ENCODE measurements around the gene CPED1. TPM values are rescaled to one million over a fixed set of nuclear protein-coding genes. Genes with fewer than 3 reads are reported as not detected.

CPED1 gene
- total RNA-seq = 2.0 and 6.8 TPM in 2 replicates

GRCh38 chr7:120988591-120989256 is at the start of gene CPED1:
CPED1 (plus strand) TSS chr7:120988711; CDS start chr7:120989622, 911 bp downstream.

DNA sequence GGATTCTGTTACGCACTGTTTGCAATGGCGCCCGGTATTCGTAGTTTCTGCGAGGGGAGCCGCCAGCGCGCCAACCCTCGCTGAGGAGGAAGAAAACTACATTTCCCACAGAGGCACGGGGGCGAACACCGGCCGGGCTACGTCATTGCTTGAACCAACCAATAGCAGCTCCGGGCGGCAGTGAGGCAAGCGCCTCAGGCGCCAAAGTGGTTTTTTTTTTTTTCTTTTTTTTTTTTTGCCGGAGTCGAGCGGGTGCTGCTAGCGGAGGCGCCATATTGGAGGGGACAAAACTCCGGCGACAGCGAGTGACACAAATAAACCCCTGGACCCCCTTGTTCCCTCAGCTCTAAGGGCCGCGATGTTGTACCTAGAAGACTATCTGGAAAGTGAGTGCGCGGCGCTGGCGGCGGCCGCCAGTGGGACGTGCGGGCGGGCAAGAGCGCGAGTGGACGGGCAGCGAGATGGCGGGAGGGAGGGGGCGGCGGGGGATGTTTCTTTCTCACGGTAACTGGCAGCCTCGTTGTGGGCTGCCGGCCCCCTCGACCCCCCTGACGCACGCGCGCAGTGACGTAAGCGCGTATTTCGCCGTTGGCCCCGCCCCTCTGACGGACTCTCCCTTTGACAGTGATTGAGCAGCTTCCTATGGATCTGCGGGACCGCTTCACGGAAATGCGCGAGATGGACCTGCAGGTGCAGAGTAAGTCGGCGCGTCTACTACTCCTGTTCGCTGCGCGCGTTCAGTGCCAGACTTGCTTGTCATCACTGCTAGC is 37.8 kb upstream of the CPED1 start, which contains the start of gene ING3:
Gene ING3 (plus strand): TSS at position 239 of the 770 bp plus-strand sequence. CDS start 120 bp downstream, at position 359.

DNA sequence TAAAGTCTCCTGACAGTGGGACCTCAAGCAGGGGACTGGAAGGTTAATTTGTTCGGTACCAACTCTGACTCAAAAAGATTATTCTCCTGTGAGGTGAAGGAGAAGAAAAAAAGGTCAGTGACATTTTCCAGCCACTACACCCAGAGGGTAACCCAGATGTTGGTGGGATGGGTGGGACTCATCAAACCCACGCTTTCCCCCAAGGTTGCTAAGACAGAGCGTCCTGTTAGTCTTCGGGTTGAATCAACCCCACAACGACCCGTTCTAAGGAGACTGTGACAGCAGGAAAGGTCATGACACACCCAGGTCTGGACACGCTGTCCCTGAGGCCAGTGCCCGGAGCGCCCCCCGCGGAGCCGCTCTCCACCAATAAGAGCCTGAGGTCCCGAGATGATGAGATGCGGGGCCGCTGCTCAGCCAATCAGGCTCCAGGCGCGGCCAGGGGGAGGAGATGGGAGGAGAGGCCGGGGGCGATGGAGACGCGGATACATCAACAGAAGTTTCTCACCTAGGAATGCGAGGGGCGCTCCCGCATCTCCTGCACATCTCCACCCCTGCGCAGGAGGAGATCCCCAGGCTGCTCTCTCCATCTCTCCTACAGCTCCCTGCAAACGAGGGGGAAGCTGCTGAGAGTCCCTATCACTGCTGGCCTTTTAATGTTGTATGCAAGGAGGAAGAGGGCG is 340.1 kb downstream of the CPED1 start, which contains the start of gene WNT16:
Gene WNT16 (plus strand): TSS at position 493 of the 683 bp plus-strand sequence. CDS start 293 bp downstream, outside the sequence.

Other genes starting within 250 kb of the CPED1 start
- 5.5 and 33.7 TPM in 2 replicates for gene TSPAN12, start 130.6 kb upstream of the CPED1 start, total RNA-seq
- 7.4 and 7.5 TPM in 2 replicates for gene ING3, start 37.9 kb upstream of the CPED1 start, total RNA-seq